HG02798 (cell line): ENCODE data around the gene CFAP74.
A peak's percentile ranks its signal among the peaks of the same experiment; 100 is the strongest.

ENCODE experiments used
- ATAC-seq: cut with Tn5 transposase; IDR thresholded peaks from one replicate; pipeline ENCODE4 v1.9.1; 2021; ENCODE audit warnings: mild to moderate bottlenecking; ENCODE audit not compliant: unreplicated experiment, poor library complexity

Gene CFAP74

DNA sequence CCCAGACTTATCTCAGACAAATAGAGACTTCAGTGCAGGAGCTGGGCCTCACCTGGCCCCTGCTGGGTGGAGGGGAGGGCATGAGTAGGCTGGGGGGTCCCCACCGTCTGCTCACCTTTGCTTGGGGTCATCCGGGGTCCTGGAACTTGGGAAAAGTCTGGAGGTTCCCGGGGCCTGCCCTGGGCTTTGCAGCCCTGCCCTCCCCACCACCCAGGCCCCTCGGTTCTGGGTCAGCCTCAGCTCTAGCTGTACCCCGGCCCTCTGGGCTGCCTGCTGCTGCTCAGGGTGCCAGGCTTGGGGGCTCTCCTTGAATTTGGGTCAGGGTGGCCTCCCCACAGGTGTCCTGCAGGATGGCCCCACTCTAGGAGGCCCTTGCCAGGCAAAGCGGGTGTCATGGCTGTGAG is 82.1 kb downstream of the CFAP74 start:
- ATAC-seq, result no peak

DNA sequence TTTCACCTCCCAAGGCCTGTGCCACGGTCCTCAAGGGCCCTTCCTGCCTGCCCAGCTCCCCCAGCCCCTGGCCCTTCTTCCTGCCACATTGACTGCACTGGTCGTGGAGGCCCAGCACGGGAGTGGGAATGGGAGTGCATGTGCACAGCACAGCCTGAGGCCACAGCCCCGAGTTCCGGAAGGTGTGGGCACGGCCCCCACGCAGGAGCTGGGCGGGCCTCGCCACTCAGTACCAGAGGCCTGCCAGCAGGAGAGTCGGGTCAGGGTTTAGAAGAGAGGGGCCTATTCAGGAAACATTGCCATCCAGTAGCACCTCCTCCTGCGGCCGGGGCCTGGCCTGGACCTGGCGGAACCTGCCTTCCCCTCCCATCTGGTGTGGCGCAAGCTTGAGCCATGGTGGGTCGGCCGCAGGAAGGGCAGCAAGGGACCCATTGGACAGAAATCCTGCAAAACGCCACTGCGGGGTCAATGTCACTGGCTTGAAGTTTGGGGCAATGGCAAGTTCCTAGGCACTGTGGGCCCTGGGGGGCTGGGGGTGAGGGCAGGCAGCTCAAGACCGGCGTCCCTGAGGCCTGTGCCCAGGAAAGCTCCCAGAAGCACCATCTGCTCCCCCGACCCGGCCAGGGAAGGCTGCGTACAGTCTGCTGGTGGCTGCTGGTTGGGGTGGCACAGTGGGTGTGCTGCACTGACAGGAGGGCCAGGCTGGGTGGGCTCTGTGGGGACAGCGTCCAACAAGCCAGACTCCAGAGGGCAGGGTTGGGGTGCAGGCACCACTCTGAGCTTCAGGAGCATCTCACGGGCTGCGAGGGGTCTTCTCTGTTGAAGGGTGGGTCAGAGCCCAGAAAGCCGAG is 82.8 kb downstream of the CFAP74 start:
- no peak for ATAC-seq

DNA sequence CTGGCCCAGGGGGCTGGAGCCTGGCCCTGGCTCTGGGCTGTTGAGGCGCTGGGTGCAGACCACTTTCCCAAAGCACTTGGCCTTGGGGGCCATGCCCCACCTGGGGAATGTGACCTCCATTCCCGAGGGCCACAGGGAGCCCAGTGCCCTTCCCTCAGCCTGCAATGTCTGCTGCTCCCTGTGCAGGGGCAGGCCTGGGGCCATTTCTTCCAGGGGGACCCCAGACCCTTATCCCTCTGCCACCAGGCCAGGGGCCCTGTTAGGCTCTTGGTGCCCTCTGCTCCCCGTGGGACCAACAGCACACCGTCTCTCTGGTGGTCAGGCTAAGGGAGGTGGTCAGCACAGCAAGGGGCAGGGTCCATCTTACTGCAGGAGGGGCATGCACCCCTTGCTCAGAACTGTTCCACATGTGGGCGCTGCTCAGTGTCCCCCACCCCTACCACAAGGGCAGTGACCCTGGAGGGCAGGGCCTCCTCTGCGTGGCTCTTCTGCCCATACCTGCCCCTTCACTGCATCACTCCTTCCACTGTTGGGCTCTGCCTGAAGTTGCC is 83.5 kb downstream of the CFAP74 start:
- ATAC-seq, result no peak

DNA sequence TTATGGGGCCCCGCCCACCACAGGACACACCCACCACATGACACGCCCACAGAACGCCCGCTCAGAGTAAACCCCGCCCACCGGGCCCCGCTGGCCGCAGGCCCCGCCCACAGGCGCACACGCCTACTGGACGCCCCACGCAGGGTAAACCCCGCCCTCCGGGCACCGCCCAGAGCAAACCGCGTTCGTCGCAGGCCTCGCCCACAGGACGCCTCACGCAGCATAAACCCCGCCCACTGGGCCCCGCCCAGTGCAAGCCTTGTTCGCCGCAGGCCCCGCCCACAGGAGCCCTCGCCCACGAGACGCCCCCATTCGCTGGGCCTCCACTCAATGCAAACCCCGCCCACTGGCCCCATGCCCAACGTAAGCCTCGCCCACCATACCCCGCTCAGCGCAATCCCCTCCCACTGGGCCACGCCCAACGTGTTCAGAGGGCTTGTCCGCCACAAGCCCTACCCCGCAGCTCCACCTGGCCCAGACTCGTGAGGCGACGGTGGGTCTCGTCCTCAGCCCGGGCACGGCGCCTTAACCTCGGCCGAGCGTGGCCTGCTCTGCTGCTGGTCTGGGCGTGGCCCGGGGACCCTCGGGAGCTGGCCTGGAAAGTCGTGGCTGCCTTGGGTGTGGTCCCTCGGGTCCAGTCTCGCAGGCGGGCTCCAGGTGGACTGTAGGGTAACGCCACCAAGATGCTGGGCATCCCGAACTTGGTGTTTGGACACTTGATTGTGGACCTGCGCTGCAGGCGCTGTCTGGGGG is 84.1 kb downstream of the CFAP74 start:
- peak; percentile 86 for ATAC-seq

DNA sequence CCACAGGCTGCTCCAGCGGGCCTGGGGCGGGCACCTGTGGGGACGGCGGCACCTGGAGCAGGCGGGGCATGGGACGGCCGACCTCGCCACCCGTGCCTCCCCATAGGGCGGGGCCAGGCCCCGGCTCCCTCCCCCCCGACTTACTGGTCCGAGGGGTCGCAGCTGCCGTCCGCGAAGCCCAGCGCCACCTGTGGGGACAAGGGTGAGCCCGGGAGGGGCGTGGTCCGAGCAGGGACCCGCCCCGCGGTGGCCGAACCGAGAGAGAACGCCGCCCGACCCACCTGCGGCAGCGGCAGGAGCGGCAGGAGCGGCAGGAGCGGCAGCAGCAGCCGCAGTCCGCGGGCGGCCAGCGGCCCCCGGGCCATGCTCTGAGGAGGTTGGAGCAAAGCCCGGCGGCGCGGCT is 84.7 kb downstream of the CFAP74 start, which contains the start of gene TMEM52:
Gene TMEM52, minus strand, starts transcription at position 379 of the 403 bp plus-strand sequence. Its CDS starts 14 bp downstream, at position 365.
- ATAC-seq, result peak; percentile 21

DNA sequence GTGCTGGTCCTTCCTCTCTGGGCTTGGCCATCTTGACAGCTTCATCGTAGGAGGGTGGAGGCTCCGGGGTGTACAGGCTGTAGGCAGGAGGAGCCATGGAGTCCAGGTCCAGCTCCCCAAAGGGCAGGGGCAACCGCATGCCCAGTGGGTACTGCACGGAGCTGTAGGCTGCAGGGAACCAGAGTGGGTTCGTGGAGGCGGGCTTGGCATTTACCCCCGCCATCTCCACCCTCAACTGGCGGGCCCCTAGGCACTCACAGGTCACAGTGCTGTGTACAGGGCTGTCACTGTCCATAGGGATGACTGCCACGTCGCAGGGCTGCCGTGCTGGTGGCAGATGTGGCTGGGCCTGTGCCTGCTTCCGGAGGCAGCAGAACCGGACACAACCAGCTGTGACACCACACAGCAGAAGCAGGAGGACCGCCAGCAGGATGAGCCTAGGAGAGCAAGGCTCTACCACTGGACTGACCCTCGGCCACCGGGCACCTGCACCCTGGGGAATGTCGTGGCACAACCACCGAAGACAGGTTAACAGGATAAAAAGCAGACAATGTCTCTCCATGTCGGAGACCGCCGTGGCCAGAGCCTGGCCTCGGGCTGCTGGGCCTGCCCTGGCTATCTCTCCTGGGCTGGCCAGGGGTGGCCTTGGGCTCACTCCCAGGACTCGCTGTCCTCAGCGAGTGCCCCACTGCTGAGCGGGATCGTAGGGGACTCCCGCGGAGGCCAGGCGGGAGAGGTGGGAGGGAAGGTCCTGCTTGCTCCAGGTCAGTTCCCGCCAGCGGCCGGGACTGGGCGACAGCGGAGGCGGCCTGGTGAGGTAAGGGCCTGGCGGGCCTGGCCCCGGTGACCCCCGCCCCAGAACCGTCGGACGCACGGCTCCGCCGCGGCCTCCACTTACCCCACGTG is 85.3 kb downstream of the CFAP74 start:
- no peak for ATAC-seq

DNA sequence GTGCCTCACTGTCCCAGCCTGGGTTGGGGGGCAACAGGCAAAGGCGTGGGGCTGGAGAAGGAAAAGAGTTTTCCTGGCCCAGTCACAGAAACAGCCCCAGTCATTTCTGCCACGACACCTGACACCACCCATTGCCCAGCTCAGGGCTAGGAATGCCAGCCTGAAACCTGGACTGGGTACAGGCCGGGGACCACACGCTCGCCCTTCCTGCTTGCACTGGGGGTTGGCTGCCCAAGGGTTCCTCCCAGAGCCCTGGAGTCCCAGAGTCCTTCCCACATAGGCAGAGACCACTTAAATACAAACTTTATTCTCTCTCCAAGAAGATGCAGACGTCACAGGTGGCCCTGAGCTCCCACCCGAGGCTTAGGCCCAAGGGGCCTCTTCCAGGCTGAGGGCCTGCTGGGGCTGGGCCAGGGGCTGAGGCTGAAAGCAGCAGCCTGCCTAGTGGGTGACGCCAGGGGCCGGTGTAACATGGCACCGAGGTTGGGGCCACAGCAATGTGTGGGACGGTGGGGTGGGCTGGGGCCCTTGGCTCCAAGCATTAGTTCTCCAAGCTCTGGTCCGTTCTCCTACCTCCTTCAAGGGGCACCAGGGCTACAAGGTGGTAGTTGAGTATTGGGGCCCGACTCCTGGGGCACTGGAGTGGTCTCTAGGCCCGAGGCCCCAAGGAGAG is 86.1 kb downstream of the CFAP74 start:
- no peak for ATAC-seq

DNA sequence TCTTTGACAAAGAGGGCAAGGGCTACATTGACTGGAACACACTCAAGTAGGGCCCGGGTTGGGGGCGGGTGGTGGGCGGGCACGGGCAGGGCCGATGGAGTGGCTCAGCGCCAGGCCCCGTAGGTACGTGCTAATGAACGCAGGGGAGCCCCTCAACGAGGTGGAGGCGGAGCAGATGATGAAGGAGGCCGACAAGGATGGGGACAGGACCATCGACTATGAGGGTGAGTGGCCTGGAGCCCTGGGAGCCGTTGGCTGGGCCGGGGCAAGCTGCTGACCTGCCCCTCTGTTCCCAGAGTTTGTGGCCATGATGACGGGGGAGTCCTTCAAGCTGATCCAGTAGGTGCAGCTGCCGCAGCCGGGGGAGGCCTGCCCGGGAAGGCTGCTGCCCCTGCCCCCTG is 86.7 kb downstream of the CFAP74 start:
- ATAC-seq, result no peak

DNA sequence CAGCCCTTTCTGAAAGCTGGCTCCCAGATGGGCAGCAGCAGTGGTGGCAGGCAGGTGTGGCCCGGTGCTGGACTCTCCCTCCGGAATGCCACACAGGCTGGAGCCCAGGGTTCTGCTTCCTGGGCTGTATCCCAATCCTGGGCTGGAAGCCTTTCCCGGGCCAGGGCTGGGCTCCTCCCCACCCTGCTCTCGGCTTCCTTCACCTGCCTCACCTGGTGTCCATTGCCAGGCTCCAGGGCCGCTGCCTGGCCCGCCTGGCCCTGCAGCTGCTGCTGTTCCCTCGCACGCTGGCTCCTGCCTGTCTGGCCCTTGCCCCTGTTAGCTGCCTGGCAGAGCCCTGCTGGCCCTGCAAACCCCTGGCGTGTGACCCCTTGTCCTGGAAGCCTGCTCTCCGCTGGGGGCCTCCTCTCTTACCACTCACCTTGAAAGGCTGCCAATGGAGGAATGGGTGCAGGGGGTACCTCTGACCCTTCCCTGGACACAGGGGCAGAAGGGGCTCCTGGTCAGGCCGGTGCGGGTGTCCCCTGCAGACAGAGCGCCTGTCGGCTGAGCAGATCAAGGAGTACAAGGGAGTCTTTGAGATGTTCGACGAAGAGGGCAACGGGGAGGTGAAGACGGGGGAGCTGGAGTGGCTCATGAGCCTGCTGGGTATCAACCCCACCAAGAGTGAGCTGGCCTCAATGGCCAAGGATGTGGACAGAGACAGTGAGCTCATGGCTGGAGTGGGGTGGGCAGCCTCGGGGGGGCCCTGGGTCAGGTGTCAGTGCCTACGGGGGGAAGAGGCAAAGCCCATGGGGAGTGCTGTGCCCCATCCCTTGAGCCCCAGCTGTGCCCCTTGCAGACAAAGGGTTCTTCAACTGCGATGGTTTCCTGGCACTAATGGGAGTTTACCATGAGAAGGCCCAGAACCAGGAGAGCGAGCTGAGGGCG is 87.4 kb downstream of the CFAP74 start:
- no peak for ATAC-seq

DNA sequence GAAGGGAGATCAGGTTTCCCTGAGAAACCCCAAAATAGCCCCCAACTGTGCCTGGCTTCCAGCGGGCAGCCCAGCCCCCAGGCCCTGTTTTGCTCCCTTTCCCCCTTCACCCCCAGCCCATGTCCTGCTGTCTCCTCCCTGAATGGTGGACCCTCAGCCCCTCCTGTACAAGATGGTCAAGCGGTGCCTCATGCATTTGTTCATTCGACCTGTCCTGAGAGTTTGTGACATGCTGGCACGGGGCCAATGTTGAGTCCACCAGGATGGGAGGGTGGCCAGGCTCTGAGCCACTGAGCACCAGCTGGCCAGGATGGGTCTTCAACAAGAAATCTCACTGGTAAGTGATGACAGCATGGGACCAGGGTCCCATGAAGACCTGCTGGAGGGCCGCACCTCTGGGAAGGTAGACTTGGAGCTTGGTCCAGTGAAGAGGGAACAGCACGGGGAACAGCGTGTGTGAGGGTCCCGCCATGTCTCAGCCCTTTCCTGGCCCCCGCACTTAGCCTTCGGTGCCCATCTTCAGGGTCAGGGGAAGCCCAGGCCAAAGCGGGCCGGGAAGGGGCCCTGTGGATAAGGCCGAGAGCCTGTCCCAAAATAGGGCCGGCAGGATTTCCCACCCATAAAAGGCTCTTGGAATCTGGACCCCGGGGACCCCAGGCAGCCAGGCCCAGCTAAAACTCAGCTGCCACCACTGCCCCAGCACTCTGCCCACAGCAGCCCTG is 88.5 kb downstream of the CFAP74 start, which contains the start of gene CALML6:
Gene CALML6, plus strand, starts transcription at position 290 of the 722 bp plus-strand sequence. Its CDS starts 21 bp downstream, at position 311.
- ATAC-seq, result no peak

DNA sequence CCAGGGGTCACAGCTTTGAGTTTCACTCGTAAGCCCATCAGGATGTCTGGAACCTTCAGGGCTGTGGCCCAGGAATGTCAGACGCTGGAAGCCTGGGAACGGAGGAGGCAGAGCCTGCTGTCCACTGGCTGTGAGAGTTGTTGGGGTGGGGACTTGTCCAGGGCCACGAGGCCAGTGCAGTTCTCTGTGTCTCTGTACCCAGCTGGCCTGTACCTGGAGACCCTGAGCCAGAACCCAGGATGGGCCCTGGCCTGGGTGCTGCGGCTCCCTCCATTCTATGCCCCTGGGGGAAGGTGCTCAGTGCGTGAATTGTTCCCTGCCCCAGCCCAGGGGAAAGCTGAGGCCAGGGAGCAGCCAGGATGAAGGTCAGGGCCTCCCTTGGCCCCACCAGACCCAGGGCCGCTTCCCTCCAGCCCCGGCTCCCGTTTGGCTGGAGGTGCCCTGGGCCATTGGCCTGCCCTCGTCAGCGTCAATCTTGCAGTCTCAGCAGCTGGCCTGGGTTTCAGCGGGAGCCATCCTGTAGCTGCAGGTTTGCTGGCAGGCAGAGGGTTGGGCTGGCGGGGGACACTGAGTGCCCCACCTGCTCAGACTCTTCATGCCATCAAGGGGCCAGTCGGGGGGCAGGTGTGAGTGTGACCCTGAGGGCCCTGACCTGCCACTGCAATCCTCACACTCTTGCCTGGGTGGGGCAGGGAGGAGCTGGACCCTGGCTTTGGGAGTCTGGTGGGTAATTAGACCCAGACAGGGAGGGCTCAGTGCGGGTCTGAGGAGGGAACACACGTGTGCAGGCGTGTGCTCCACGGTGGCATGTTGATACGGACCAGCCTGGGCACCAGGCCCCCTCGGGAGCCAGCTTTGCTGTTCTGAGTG is 89.2 kb downstream of the CFAP74 start:
- ATAC-seq, result no peak

DNA sequence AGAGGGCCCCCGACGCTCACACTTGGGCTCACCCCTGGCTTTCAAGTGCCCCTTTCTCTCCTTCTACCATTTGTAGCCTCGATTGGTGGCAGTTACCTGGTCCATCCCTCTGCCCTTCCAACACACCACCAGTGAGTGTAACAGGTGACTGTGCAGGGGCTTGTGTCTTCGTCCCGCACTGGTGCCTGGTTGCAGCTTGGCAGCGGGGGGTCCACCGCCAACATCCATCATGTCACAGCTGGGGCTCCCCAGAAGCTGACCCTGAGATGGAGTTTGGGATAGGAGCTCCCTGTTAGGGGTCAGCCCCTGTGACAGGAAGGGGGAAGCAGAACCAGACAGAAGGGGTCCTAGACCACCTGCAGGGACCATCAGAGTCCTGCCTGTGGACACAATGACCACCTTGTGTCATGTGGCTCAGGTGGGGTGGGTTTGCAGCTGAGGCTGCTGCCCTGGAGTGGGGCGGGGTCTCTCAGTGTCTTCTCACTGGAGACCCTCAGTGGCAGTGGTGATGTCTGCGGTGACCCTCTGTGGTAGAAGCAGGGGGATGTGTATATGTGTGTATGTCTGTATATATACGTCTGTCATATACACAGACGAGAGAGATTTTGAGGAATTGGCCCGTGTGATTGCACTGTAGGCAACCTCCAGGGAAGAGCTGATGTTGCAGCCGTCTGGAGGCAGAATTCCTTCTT is 92.1 kb downstream of the CFAP74 start:
- ATAC-seq, result no peak

DNA sequence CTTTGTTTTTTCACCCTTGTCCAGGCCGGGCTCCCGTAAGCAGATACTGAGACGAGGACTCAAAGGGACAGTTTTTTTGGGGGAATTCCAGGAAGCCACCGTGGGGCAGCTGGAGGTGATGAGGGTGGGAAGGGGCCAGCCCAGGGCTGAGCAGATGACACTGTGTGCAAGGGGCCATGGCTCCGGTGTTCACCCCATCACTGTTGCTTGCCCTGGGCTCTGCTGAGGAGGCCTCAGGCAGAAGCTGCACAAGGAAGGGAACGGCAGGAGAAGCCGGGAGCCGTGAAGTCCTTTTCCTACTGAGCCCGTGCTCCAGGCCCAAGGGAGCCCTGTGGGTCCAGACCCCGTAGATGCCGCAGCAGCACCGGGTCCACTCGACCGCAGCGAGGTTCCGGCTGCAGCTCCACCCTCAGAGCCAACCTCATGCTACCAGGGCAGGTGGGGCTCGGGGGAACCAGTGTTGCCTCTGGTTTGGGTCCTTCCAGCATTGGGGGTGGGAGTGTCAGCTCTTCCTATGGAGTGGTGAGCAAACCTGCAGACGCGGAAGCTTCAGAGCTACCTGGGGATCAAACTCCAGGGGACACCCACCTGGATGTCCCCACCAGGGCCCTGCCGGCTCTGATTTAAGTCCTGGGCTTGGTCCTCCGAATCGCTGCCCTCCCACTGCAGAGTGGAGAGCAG is 92.8 kb downstream of the CFAP74 start:
- ATAC-seq, result no peak

DNA sequence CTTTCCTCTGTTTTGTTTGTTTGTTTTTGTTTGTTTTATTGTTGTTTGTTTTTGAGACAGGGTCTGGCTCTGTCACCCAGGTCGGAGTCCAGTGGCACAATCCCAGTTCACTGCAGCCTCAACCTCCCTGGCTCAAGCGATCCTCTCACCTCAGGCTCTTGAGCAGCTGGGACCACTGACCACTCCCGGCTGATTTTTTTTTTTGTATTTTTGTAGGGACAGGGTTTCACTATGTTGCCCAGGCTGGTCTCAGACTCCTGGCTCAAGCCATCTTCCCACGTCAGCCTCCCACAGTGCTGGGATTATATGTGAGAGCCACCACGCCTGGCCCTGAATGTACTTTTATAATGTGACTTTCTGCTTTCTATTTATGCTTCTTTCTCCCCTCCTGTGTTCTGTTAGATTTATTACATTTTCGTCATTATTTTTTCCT is 93.5 kb downstream of the CFAP74 start:
- no peak for ATAC-seq

DNA sequence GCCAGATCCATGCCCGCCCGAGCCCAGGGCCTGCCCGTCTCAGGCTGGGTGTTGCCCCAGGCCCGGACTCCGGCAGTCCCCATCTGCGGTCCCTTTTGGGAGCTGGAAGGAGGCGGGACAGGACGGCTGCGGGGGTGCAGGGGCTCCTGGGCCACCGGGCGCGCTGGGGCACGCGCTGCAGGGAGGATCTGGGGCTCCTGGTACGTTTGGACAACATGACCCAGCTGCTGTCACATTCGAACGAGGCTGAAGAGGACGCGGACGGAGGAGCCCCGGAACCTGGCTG is 95.1 kb downstream of the CFAP74 start:
- peak; percentile 7 for ATAC-seq
